Esophagus muscularis mucosa (tissue), 3 donors: ENCODE measurements around the gene FUT8.

Source experiments
- CTCF ChIP-seq, 3 experiments: fragments of 200-600 bp in 2 of 3; fragments of 450-650 bp in 1 of 3; sonication (generic) in 2 of 3; IDR thresholded peaks; one replicate each; pipeline ENCODE4 v1.5.1; 2017 to 2019; ENCODE audit warnings: antibody characterized with exemption in 3 of 3, mild to moderate bottlenecking in 2 of 3, moderate library complexity in 1 of 3
- POLR2A ChIP-seq: fragments of 450-650 bp; IDR thresholded peaks from one replicate; pipeline ENCODE4 v1.6.1; 2017; ENCODE audit warnings: antibody characterized with exemption, moderate library complexity, mild to moderate bottlenecking, low read depth

GRCh38 chr14:65533736-65534404, 121.3 kb downstream of the FUT8 start:
- TF ChIP-seq CTCF (IDR thresholded peaks at IDR 0.05) (no peak), POLR2A (no peak)
